Osteoblast (primary cell): ENCODE results near the gene SMAD3. TPM values are rescaled to one million over a fixed set of nuclear protein-coding genes. Genes with fewer than 3 reads are reported as not detected.

Source experiments
- DNase-seq: peaks from one replicate; pipeline ENCODE4 v3.0.0; 2011; ENCODE audit warnings: low spot score, mixed read lengths; ENCODE audit not compliant: insufficient read length; ENCODE audit errors: missing footprints
- H2AFZ ChIP-seq: 2 replicates; pipeline ENCODE4 v1.6.0; 2011; ENCODE audit warnings: mild to moderate bottlenecking, low read length
- H3K27ac ChIP-seq: 2 replicates; pipeline ENCODE4 v1.5.1; 2011; ENCODE audit warnings: mild to moderate bottlenecking, low read depth, low read length, moderate library complexity
- H3K27me3 ChIP-seq: 2 replicates; pipeline ENCODE4 v1.6.0; 2012; ENCODE audit warnings: mild to moderate bottlenecking, control low read depth, inconsistent platforms, low read length, moderate library complexity; ENCODE audit not compliant: insufficient read depth
- H3K36me3 ChIP-seq: 2 replicates; pipeline ENCODE4 v1.5.1; 2011; ENCODE audit warnings: mild to moderate bottlenecking, low read length, control low read depth, moderate library complexity; ENCODE audit not compliant: insufficient read depth
- H3K4me1 ChIP-seq: 2 replicates; pipeline ENCODE4 v1.5.1; 2011; ENCODE audit warnings: mild to moderate bottlenecking, low read length, control low read depth, moderate library complexity; ENCODE audit not compliant: insufficient read depth
- H3K4me2 ChIP-seq: 2 replicates; pipeline ENCODE4 v1.6.0; 2011; ENCODE audit warnings: mild to moderate bottlenecking, low read length; ENCODE audit not compliant: insufficient read depth
- H3K4me3 ChIP-seq: fragments of 200-600 bp; sonication (generic); 3 replicates; pipeline ENCODE4 v1.5.1; 2012; ENCODE audit warnings: mild to moderate bottlenecking, low read length, inconsistent platforms; ENCODE audit not compliant: insufficient read depth
- H3K79me2 ChIP-seq: 2 replicates; pipeline ENCODE4 v1.6.0; 2012; ENCODE audit warnings: mild to moderate bottlenecking, low read length, control low read depth, inconsistent platforms; ENCODE audit not compliant: insufficient read depth
- H3K9me3 ChIP-seq: 2 replicates; pipeline ENCODE4 v1.5.1; 2011; ENCODE audit warnings: low read depth, low read length, control low read depth
- H4K20me1 ChIP-seq: 2 replicates; pipeline ENCODE4 v1.6.0; 2012; ENCODE audit warnings: mild to moderate bottlenecking, low read length, control low read depth; ENCODE audit not compliant: insufficient read depth
- CTCF ChIP-seq: IDR thresholded peaks from 2 replicates; pipeline ENCODE4 v1.5.1; 2011; ENCODE audit warnings: mild to moderate bottlenecking, low read depth, low read length, moderate library complexity; ENCODE audit errors: extremely low read depth
- total RNA-seq: library from RNA; depleted of rRNA; stranded (reverse); fragments of >200 nt; gene quantifications from 2 replicates; pipeline ENCODE4 v1.2.3, GENCODE V29; 2012

The SMAD3 gene
- total RNA-seq, 1 donor, result 60.1 TPM

- H3K4me3 ChIP-seq, result no peak overlapping the region
- TF ChIP-seq CTCF, result no peak
- H3K27me3 ChIP-seq, result no peaks in the 10 kb centered on the region
- peaks cover 36% of the 10 kb centered on the region for H3K4me1 ChIP-seq
- no peaks in the 10 kb centered on the region for H3K9me3 ChIP-seq
- no peak overlapping the region for H3K27ac ChIP-seq
- no peaks in the 10 kb centered on the region for H3K79me2 ChIP-seq
- no peak overlapping the region for H2AFZ ChIP-seq
- no peak overlapping the region for H3K4me2 ChIP-seq
- H3K36me3 ChIP-seq, result no peaks in the 10 kb centered on the region
- H4K20me1 ChIP-seq, result no peaks in the 10 kb centered on the region
- no peak for DNase-seq
These were observed 25.9 kb upstream of the SMAD3 start for GRCh38 chr15:67039384-67040075.

DNA sequence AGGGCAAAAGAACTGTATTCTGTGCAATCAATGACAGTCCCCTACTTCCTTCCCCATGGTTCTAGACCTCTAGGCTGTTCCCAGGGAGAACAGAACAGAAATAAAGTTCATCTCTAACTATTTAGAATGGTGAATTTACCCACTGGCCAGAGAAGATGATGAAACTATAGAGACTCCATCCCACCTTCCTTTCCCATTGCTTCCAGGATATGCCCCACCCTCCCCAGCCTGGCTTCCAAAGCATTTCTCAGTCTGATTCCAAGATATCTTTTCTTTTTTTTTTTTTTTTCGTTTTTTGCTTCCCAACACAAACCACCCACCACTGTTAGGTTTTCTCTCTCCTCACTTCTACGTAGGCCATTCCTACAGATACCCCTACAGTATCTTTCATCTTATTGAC lies 25.1 kb upstream of the SMAD3 start:
- Histone ChIP-seq H4K20me1 (no peaks in the 10 kb centered on the region), H3K4me1 (peaks cover 39% of the 10 kb centered on the region), H3K27me3 (no peaks in the 10 kb centered on the region), H2AFZ (no peak overlapping the region), H3K4me2 (no peak overlapping the region), H3K36me3 (no peaks in the 10 kb centered on the region), H3K9me3 (no peaks in the 10 kb centered on the region), H3K79me2 (no peaks in the 10 kb centered on the region), H3K27ac (no peak overlapping the region), H3K4me3 (no peak overlapping the region)
- DNase-seq, result no peak
- no peak for TF ChIP-seq CTCF

- H3K36me3 ChIP-seq, result no peaks in the 10 kb centered on the region
- no peak for DNase-seq
- no peaks in the 10 kb centered on the region for H3K27me3 ChIP-seq
- H3K79me2 ChIP-seq, result no peaks in the 10 kb centered on the region
- H3K4me3 ChIP-seq, result no peak overlapping the region
- no peaks in the 10 kb centered on the region for H4K20me1 ChIP-seq
- no peak for TF ChIP-seq CTCF
- H3K4me1 ChIP-seq, result peaks cover 39% of the 10 kb centered on the region
- peak overlapping the region; percentile 100 for H3K27ac ChIP-seq
- no peak overlapping the region for H2AFZ ChIP-seq
- H3K9me3 ChIP-seq, result no peaks in the 10 kb centered on the region
- peak overlapping the region; percentile 73 for H3K4me2 ChIP-seq
These were observed 22.8 kb upstream of the SMAD3 start for GRCh38 chr15:67042551-67043142.

GRCh38 chr15:67043939-67044771 lies 21.2 kb upstream of the SMAD3 start:
- peak overlapping the region; percentile 18 for H3K4me3 ChIP-seq
- no peaks in the 10 kb centered on the region for H3K9me3 ChIP-seq
- H3K4me2 ChIP-seq, result peak overlapping the region; percentile 45
- peak overlapping the region; percentile 64 for H2AFZ ChIP-seq
- no peak for TF ChIP-seq CTCF
- no peaks in the 10 kb centered on the region for H4K20me1 ChIP-seq
- H3K79me2 ChIP-seq, result no peaks in the 10 kb centered on the region
- no peaks in the 10 kb centered on the region for H3K36me3 ChIP-seq
- peaks cover 53% of the 10 kb centered on the region for H3K4me1 ChIP-seq
- peak overlapping the region; percentile 100 for H3K27ac ChIP-seq
- no peaks in the 10 kb centered on the region for H3K27me3 ChIP-seq
- DNase-seq, result no peak
